Measurements from ENCODE around the gene SZRD1.

GRCh38 chr1:16433030-16433429, 66.0 kb downstream of the SZRD1 start:
- TF ChIP-seq POLR2AphosphoS5 (IDR thresholded peaks at IDR 0.05; ENCODE audit: low read depth, low read length): no peak
- TF ChIP-seq POLR2A (IDR thresholded peaks at IDR 0.05; ENCODE audit: low read depth, low read length): no peak
- no peak for TF ChIP-seq PAX5 (IDR thresholded peaks at IDR 0.05; ENCODE audit: insufficient read depth, low read length, severe bottlenecking)

All from GM12891 (cell line).